ENCODE results near the gene TPRG1. TPM values are rescaled to one million over a fixed set of nuclear protein-coding genes. Genes with fewer than 3 reads are reported as not detected.

The TPRG1 gene
- total and polyA plus RNA-seq, 9 of the 15 experiments (the other 6 are each of a cell fraction or from before 2014, with no cell fraction given), result 0.01 TPM; not detected in 8

DNA sequence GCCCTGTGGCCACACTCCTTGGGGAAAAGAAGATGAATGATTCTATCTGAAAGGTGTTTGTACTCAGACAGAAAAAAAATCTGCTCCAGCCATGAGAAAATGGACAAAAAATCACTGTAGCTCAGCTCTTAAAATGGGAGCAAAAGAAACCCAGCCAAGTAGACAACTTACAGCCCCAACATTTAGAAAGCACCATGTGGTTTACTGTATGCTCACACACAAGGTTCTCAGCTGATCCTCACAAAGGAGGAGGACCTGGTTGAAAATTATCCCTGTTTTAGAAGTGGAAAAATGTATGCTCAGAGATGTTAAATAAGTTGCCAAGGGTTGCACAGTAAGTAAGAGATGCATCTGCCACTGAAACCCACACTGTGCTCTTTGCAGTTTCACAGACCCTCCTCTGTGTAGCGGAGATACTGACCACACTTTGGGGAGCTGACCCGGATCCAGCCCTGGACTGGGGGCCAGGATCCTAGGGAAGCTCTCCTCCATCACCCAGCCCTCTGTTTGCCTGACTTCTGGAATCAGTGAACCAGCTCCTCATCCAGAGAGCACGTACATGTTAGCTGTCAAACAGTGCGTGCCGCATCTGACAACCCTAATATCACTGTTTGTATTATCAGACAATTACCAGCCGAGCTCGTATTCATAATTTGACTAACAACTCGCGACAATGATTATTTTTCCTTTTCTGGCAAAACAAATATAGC is 32.7 kb upstream of the TPRG1 start (continued):
- TF ChIP-seq, protein P1, sequence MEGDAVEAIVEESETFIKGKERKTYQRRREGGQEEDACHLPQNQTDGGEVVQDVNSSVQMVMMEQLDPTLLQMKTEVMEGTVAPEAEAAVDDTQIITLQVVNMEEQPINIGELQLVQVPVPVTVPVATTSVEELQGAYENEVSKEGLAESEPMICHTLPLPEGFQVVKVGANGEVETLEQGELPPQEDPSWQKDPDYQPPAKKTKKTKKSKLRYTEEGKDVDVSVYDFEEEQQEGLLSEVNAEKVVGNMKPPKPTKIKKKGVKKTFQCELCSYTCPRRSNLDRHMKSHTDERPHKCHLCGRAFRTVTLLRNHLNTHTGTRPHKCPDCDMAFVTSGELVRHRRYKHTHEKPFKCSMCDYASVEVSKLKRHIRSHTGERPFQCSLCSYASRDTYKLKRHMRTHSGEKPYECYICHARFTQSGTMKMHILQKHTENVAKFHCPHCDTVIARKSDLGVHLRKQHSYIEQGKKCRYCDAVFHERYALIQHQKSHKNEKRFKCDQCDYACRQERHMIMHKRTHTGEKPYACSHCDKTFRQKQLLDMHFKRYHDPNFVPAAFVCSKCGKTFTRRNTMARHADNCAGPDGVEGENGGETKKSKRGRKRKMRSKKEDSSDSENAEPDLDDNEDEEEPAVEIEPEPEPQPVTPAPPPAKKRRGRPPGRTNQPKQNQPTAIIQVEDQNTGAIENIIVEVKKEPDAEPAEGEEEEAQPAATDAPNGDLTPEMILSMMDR (IDR thresholded peaks at IDR 0.05 in 2 of 3, conservative IDR thresholded peaks at IDR 0.05 in 1 of 3; ENCODE audit: insufficient read depth in 2 of 3, low read depth in 1 of 3, low read length in 3 of 3), result no peak
- no peak for TF ChIP-seq HNRNPL (IDR thresholded peaks at IDR 0.05; ENCODE audit: low read depth, low read length)
- no peak for TF ChIP-seq BCLAF1 (IDR thresholded peaks at IDR 0.05; ENCODE audit: borderline replicate concordance in 1 of 2, control insufficient read depth in 1 of 2, low read depth in 2 of 2, low read length in 1 of 2)
- TF ChIP-seq ZKSCAN3 (CRISPR knock-in tag; IDR thresholded peaks at IDR 0.05), result no peak
- TF ChIP-seq, protein P2, sequence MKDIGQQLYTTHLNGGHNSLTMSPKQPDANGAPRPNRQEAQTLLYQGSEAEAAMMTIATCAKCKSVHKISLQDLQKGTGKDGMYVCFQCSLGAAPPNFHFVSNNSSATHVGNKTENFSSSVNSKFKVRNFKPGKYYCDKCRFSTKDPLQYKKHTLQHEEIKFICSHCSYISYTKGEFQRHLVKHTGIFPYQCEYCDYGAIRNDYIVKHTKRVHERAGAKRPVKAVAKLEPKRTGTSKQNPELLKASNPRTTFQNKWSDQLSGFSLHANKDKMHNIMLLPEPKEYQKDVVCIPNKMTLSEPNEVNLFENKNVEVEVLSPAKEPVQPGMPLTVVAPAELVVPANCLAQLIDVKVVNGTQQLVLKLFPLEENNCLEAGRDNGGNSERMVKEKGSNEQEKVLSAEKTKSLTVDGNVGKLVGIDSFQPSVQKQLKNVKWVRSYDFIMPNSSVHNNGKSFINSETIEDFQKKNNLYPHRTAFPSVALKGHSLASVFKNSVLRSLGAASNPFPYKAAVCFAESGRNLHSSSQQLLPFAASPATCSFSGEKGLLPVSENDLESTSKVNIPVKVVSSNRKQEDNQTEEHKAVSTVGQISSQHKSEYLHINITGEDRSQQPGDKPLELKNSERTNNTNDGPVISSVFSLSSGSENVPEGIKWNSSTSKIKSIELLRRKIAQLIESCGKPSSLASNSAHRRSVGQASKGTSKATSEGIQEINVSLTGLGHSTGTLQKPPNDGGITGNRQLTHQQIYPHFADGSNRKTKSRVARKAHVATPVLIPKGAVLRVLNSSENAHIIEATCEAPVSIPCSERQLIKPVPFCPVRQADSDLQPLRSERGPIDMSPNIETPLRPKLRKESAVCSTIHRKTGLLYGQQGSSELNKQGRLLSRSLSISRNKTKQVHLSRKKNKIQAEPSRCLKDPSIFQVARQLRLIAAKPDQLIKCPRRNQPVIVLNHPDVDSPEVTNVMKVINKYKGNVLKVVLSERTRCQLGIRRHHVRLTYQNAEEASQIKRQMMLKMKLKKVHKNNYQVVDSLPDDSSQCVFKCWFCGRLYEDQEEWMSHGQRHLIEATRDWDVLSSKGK (CRISPR knock-in tag; IDR thresholded peaks at IDR 0.05), result no peak

All from K562 (cell line).